ENCODE data around the gene SPATA4.

SPATA4 gene

GRCh38 chr4:176186671-176187395 lies 8.6 kb downstream of the SPATA4 start:
- no peak overlapping the region for H3K27ac ChIP-seq
- POLR2A ChIA-PET (ENCODE audit: low non-redundant PET): no interaction called here
- DNase-seq (ENCODE audit: low spot score): no peak
- CTCF ChIA-PET: interaction anchor here (1.0 kb wide), 1 partner anchor 13 kb away, joined by 4 read pairs; no protein-coding TSS in a partner anchor
- TF ChIP-seq, protein P1, sequence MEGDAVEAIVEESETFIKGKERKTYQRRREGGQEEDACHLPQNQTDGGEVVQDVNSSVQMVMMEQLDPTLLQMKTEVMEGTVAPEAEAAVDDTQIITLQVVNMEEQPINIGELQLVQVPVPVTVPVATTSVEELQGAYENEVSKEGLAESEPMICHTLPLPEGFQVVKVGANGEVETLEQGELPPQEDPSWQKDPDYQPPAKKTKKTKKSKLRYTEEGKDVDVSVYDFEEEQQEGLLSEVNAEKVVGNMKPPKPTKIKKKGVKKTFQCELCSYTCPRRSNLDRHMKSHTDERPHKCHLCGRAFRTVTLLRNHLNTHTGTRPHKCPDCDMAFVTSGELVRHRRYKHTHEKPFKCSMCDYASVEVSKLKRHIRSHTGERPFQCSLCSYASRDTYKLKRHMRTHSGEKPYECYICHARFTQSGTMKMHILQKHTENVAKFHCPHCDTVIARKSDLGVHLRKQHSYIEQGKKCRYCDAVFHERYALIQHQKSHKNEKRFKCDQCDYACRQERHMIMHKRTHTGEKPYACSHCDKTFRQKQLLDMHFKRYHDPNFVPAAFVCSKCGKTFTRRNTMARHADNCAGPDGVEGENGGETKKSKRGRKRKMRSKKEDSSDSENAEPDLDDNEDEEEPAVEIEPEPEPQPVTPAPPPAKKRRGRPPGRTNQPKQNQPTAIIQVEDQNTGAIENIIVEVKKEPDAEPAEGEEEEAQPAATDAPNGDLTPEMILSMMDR (conservative IDR thresholded peaks at IDR 0.05; ENCODE audit: low read depth): no peak

GRCh38 chr4:176186067-176186466 lies 9.3 kb downstream of the SPATA4 start:
- POLR2A ChIA-PET (ENCODE audit: low non-redundant PET): no interaction called here
- CTCF ChIA-PET: no interaction called here
- DNase-seq (ENCODE audit: low spot score): no peak
- H3K27ac ChIP-seq: no peak overlapping the region
- TF ChIP-seq, protein P1 (conservative IDR thresholded peaks at IDR 0.05; ENCODE audit: low read depth): no peak

- TF ChIP-seq, protein P1 (conservative IDR thresholded peaks at IDR 0.05; ENCODE audit: low read depth): no peak
- CTCF ChIA-PET: no interaction called here
- no peak overlapping the region for H3K27ac ChIP-seq
- peak; percentile 45 for DNase-seq (ENCODE audit: low spot score)
- POLR2A ChIA-PET (ENCODE audit: low non-redundant PET): no interaction called here
Measured at GRCh38 chr4:176185051-176185450, 10.3 kb downstream of the SPATA4 start.

DNA sequence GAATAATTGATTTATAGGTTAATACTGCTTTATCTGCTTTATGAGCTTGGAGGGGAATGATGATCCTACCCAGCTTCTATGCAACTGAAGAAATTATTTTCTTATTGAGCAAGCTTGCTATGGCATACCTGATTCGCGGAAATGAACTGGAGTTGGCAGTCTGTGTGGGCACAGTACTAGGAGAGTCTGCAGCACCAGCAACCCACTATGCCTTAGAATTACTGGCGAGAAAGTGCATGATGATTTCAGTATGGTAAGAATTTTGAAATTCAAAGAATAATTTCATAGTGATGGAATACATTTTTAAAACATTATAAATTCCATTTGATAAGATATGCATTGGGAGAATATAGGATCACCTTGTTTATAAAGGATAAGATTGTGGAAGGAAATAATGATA lies 32.3 kb downstream of the SPATA4 start:
- no peak for DNase-seq (ENCODE audit: low spot score)
- TF ChIP-seq, protein P1 (conservative IDR thresholded peaks at IDR 0.05; ENCODE audit: low read depth): no peak
- ChIA-PET CTCF (interaction anchor here (0.5 kb wide), 1 partner anchor 1939 kb away, joined by 3 read pairs; no protein-coding TSS in a partner anchor), POLR2A (ENCODE audit: low non-redundant PET) (no interaction called here)
- H3K27ac ChIP-seq: no peak overlapping the region

DNA sequence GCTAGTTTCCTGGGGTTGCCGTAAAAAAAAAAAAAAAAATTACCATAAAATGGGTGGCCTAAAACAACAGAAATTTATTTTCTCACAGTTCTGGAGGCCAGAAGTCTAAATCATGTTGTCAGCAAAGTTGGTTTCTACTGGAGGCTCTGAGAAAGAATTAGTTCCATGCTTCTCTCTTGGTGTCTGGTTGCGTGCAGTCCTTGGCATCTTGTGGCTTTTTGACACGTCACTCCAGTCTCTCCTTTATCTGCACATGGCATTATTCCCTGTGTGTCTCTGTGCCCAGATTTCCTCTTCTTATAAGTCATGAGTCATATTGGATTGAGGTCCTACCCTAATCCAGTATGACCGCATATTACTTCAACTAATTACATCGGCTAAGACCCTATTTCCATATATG lies 38.7 kb downstream of the SPATA4 start:
- POLR2A ChIA-PET (ENCODE audit: low non-redundant PET): no interaction called here
- CTCF ChIA-PET: no interaction called here
- TF ChIP-seq, protein P1 (conservative IDR thresholded peaks at IDR 0.05; ENCODE audit: low read depth): no peak
- no peak overlapping the region for H3K27ac ChIP-seq
- no peak for DNase-seq (ENCODE audit: low spot score)

- ChIA-PET POLR2A (ENCODE audit: low non-redundant PET) (no interaction called here), CTCF (no interaction called here)
- TF ChIP-seq, protein P1 (conservative IDR thresholded peaks at IDR 0.05; ENCODE audit: low read depth): no peak
- DNase-seq (ENCODE audit: low spot score): no peak
- no peak overlapping the region for H3K27ac ChIP-seq
Measured at GRCh38 chr4:176153124-176153523, 42.3 kb downstream of the SPATA4 start.

Data from RWPE1 (cell line).